ENCODE results near the gene MRPL39.

The MRPL39 gene

DNA sequence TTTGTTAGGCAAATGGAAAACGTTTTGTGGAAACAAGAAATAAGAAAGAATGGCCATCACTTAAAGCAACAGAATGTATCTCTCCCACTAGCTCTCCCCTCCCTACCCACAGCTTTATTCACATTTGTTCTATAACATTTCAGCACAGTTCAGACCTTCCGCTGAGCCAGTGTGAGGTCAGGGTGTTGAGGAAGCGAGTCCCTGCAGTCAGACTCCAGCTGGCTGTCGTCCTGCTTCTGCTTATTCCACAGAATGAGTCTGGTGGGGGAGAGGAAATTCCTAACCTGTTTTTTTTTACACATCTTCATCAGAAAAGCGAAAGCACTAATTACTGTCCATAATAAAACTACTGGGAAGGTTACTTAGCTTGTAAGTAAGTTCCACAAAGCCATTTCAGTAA lies 39.0 kb downstream of the MRPL39 start:
- no peak for DNase-seq (ENCODE audit: low spot score)

DNA sequence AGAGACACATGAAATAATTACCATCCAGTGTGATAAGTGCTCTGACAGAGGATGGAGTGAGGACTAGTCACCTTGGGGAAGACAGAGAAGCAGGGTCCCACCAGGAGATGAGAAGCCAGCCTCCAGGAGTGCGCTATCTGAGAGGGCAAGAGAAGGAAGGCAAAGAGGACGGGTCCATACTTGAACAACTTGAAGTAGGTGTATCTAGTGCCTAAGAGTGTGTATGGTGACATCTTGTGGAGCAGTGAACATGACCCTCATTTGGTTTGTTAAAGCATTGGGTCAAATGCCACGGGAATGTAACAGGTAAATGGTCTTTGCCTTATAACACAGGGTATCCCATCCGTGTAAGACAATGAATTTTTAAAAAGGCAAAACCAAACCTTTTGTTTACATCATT lies 39.8 kb downstream of the MRPL39 start:
- no peak for DNase-seq (ENCODE audit: low spot score)

GRCh38 chr21:25566645-25567044 lies 40.6 kb downstream of the MRPL39 start:
- no peak for DNase-seq (ENCODE audit: low spot score)

DNA sequence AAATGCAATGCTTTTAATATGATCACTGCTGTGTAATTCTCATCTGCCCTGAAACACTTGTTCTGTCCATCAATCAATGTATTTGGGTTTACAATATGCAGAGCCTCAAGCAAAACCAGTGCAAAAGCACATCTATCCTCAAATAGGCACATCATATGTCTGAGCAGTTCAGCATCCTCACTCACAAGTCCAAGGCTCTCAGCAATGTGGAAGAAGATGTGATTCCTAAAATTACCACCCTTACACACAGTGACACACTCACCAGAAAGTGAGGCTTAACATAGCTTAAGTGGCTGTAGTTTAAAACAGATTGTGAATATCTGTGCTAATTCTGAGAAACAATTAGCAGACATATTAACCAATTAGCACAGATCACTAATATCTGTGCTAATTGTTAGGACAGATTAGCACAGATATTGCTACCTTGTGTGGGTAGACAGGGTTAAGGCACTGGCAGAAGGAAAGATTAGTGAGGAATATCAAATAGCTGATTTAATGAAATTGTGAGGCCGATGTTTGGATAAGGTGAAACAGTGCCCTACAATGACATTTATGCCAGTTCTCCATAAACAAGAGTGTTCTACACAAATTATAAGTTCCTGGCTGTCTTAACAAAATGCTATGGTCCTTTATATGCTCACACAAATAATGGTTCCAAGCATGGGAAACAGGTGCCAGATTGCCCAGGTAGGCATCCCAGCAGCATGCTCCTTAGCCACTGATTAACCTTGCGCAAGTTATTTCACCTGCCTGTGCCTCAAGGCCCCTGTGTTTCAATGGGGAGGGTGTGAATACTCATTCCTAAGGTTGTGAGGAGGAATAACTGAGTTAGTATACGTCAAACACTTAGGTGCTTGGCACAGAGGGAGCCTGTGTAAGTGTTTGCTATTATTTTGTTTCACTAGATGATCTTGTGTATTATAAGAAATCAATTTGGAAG lies 41.7 kb downstream of the MRPL39 start:
- DNase-seq (ENCODE audit: low spot score) = no peak

DNA sequence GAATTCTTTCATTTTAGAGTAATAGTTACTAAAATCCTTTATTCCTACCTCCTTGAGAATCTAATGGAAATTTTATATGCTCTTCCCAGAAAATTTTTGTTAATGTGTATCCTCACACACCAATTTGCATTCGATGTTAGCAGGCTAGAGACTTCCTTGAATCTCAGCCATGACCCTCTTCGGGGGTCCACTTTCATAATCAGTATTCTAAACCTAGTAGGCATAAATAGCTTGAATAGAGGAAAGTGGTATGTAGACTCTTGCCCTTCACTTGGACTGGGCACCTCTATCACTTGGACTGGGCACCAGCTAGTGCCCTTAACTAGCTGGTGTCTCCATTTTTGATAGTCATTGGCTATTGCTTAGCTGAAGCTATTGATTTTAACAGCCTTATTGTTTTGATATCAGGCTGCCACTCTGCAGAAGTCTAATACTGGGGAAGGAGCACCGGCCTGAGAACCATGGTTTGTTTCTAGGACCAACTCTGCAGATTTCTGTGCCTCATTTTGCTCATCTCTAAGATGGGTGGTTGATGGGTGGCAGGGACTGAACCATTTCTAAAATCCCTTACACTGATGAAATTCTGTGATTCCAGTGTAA lies 42.8 kb downstream of the MRPL39 start:
- DNase-seq (ENCODE audit: low spot score) = no peak

- no peak for DNase-seq (ENCODE audit: low spot score)
Measured at GRCh38 chr21:25563361-25564116, 43.7 kb downstream of the MRPL39 start.

DNA sequence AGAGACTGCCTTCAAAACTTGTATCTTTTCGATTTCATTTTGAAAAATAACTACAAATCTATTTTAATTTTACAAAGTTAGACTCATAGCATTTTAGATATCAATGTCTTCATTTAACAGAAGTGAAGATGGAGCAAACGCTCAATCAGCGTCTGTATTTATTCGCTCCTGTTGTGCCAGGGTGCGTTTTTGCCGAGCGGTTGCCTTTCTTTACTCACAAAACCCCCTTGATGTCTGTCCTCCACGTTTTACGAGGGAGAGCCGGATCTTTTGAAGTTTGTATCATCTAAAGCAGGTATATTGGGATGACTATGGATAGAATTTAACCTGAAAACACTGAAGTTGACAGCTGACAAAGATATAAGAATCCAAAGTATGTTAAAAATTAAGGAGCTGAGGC lies 44.6 kb downstream of the MRPL39 start:
- no peak for DNase-seq (ENCODE audit: low spot score)

DNA sequence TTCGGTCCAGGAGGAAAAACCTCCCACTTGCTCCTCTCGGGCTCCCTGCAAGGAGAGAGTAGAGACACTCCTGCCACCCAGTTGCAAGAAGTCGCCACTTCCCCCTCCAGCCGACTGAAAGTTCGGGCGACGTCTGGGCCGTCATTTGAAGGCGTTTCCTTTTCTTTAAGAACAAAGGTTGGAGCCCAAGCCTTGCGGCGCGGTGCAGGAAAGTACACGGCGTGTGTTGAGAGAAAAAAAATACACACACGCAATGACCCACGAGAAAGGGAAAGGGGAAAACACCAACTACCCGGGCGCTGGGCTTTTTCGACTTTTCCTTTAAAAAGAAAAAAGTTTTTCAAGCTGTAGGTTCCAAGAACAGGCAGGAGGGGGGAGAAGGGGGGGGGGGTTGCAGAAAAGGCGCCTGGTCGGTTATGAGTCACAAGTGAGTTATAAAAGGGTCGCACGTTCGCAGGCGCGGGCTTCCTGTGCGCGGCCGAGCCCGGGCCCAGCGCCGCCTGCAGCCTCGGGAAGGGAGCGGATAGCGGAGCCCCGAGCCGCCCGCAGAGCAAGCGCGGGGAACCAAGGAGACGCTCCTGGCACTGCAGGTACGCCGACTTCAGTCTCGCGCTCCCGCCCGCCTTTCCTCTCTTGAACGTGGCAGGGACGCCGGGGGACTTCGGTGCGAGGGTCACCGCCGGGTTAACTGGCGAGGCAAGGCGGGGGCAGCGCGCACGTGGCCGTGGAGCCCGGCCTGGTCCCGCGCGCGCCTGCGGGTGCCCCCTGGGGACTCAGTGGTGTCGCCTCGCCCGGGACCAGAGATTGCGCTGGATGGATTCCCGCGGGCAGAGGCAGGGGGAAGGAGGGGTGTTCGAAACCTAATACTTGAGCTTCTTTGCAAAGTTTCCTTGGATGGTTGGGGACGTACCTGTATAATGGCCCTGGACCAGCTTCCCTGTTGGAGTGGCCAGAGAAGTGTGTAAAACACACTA lies 45.3 kb downstream of the MRPL39 start:
- no peak for DNase-seq (ENCODE audit: low spot score)

DNA sequence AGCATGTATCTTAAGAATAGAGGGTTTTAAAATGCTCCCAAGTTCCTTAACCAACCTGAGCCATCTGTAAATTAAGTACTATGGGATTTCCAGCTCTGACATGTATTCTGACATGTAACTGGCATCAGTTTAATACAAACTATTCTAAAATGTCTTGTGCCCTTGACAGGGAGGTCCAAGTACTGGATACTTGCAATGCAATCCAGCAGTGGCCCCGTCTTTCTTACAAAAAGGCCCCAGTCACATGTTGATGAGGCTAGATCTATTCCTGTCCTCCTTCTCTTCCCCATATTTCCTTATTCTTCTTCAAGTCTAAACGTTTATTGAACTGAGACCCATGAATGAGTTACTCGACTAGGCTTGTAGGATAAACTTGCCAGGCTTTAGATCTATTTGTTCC lies 46.4 kb downstream of the MRPL39 start:
- DNase-seq (ENCODE audit: low spot score) = no peak

DNA sequence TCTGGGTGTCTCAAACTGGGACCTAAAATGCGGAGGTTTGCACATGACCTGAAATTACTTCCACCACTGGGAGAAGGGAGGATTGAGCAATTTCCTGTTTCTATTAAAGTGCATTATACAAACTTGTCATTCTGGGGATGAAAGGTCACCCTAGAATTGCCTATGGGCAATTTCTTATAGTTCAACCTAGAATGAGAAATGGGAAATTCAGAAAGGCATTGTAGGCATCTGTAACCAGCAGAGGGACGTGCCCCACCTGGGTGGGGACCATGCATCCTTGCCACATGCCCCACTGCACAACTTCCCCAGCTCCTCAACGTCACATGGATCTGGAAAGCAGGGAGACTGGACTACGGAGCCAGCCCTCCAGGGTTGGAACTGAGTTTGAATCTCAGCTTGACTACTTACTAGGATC lies 47.0 kb downstream of the MRPL39 start:
- DNase-seq (ENCODE audit: low spot score) = no peak

DNA sequence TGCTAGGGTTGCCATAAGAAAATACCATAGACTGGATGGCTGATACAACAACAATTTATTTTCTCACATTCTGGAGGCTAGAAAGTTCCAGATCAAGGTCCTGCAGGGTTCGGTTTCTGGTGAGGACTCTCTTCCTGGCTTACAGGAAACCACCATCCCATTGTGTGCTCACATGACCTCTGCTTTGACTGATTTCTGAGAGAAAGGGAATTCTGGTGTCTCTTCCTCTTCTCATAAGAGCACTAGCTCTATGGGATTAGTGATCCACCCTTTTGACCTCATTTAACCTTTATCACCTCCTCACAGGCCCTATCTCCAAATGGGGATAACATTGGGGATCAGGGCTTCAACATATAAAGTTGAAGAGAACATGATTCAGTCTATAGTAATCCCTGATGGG lies 47.5 kb downstream of the MRPL39 start:
- DNase-seq (ENCODE audit: low spot score) = no peak

- no peak for DNase-seq (ENCODE audit: low spot score)
Measured at GRCh38 chr21:25558123-25558522, 49.2 kb downstream of the MRPL39 start.

DNA sequence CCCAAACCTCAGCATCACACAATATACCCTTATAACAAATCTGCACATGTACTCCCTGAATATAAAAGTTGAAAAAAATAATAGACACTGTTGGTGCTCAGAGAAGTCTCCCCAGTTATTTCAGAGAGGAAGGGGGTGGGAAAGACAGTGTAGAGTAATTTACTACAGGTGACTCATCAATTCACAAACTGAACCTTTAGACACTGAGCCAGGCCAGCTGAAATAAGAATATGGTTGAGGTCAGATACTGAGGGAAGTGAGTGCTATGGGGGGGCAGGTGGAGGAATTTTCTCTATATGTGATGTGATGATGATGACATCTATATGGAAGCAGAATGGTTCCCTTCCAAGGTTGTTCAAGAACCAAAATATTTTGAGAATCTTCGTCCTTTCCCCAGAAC lies 50.1 kb downstream of the MRPL39 start:
- DNase-seq (ENCODE audit: low spot score) = no peak

DNA sequence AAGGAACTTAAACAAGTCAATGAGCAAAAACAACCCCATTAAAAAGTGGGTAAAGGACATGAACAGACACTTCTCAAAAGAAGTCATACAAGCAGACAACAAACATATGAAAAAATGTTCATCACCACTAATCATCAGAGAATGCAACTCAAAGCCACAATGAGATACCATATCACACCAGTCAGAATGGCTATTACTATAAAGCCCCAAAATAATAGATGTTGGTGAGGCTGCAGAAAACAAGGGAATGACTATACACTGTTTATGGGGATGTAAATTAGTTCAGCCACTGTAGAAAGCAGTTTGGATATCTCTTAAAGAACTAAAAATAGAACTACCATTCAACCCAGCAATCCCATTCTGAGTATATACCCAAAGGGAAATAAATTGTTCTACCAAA lies 51.2 kb downstream of the MRPL39 start:
- no peak for DNase-seq (ENCODE audit: low spot score)

DNA sequence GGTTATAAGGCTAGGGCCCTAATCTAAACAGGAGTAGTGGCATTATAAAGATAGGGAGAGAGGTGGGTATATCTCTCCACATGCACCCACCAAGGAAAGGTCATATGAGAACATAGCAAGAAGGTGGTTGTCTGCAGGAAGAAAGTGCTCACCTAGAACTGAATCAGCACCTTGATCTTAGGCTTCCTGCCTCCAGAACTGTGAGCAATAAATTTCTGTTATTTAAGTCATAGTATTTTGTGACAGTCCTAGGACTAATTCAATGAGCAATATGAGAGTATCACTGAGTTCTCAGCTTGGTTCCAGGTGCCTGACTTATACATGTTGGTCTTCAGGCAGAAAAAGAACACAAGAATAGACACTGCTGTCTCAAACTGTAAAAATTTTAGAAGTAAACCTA lies 51.8 kb downstream of the MRPL39 start:
- no peak for DNase-seq (ENCODE audit: low spot score)

DNA sequence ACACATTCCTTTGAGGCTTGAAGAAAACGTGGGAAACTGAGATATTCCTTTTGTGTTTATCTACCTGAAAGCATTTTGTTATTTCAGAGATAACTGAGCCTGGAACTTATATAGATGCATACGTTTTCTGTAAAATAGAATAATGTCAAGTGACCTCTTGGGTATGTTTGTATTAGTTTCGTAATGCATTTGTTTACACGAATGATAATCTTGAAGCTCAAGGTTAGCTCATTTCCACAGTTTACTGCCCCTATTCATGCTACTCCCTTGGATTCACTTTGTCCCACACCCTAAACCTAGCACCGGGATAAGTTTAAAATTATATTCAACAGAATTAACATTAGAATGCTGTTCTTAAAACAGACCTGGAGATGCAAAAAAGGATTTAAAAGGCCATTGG lies 54.4 kb downstream of the MRPL39 start:
- DNase-seq (ENCODE audit: low spot score) = no peak

- no peak for DNase-seq (ENCODE audit: low spot score)
Measured at GRCh38 chr21:25551569-25551968, 55.7 kb downstream of the MRPL39 start.

DNA sequence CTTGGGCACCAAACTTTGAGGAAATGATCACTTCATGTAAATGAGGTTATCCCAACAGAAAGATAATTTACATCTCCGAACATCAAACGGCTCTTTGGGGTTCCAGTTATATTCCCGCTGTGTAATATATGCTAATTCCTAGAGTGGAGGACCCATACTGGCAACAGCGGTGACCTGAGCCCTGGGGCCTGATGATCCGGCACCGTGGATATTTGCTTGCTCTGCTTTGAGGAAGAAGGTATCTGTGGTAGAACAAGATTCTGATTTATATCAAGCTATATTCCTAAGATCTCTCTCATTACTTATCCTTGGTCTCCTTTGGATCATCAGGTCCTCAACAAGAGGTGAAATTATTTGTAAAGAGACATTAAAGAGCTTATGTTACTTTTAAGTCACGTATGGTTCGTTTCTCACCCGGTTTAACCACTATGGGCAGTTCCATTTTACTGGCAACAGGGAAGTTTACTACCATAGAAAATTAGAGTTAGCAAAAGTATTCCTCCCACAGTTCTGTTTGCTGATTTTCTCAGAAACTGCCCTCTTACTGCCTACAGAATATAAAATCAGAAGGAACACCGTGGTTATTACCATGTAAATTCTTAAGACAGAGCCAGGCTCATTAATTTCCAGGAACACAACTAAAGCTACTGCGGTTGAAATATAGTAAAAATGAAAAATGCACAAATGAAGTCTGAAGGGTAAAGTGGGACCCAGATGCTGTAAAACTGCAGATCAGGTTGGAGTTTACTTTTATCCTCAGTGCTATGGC lies 56.7 kb downstream of the MRPL39 start:
- no peak for DNase-seq (ENCODE audit: low spot score)

DNA sequence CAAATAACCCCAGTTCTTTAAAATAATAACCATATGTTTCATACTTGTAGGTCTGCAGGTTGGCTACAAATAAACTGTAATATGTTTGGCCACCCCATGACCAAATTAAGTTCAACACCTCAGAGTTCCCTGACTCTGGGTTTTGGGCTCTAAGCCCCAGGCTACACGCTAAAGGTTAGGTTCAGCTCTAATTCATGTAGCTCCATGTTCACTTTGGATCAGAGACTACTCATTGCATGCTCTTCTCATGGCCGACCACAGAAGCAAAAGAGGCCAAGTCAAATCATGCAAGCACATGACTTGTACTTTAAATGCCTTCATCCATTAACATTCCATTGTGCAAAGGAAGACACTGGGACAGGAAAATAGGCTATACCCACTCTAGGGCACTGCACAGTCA lies 66.2 kb downstream of the MRPL39 start:
- DNase-seq (ENCODE audit: low spot score) = no peak

GRCh38 chr21:25539606-25540005 lies 67.7 kb downstream of the MRPL39 start:
- DNase-seq (ENCODE audit: low spot score) = no peak

- no peak for DNase-seq (ENCODE audit: low spot score)
Measured at GRCh38 chr21:25537174-25537573, 70.1 kb downstream of the MRPL39 start.
